A549 (cell line): Measurements from ENCODE around the gene JPH2.
A peak's percentile ranks its signal among the peaks of the same experiment; 100 is the strongest.

Experiments used
- CHD4 ChIP-seq: fragments of 200-600 bp; sonication (generic); IDR thresholded peaks from 2 replicates; pipeline ENCODE4 v1.6.1; 2016; ENCODE audit warnings: antibody characterized with exemption, mild to moderate bottlenecking, borderline replicate concordance
- EP300 ChIP-seq, 2 experiments: fragments of >200 bp; sonication (Bioruptor Twin); formaldehyde crosslinking; IDR thresholded peaks; 2 replicates in 1 of 2; 3 replicates in 1 of 2; pipeline ENCODE4 v1.6.1; 2016 to 2017
- GATA3 ChIP-seq: IDR thresholded peaks from 2 replicates; pipeline ENCODE4 v1.6.1; 2012; ENCODE audit warnings: borderline replicate concordance
- JUNB ChIP-seq: fragments of >200 bp; sonication (Bioruptor Twin); formaldehyde crosslinking; IDR thresholded peaks from 2 replicates; pipeline ENCODE4 v1.6.1; 2016
- MAZ ChIP-seq: fragments of 150-350 bp; IDR thresholded peaks from 2 replicates; pipeline ENCODE4 v1.6.1; 2014; ENCODE audit warnings: antibody characterized with exemption, low read depth, low read length, borderline replicate concordance
- POLR2A ChIP-seq: IDR thresholded peaks from 2 replicates; pipeline ENCODE4 v1.6.1; 2012; ENCODE audit warnings: mild to moderate bottlenecking, low read length
- SREBF2 ChIP-seq: fragments of 450-650 bp; IDR thresholded peaks from 2 replicates; pipeline ENCODE4 v1.6.1; 2014; ENCODE audit warnings: mild to moderate bottlenecking, moderate library complexity
- TF ChIP-seq, protein P1 (sequence below): IDR thresholded peaks from 2 replicates; pipeline ENCODE4 v1.6.1; 2012
- TF ChIP-seq, protein P2 (sequence below): fragments of >200 bp; sonication (Bioruptor Twin); formaldehyde crosslinking; IDR thresholded peaks from 3 replicates; pipeline ENCODE4 v1.5.1; 2016
- TF ChIP-seq, protein P3 (sequence below): fragments of 450-650 bp; IDR thresholded peaks from 2 replicates; pipeline ENCODE4 v1.6.1; 2014; ENCODE audit warnings: antibody characterized with exemption
- TF ChIP-seq, protein P4 (sequence below): IDR thresholded peaks from 2 replicates; pipeline ENCODE4 v1.6.1; 2012

DNA sequence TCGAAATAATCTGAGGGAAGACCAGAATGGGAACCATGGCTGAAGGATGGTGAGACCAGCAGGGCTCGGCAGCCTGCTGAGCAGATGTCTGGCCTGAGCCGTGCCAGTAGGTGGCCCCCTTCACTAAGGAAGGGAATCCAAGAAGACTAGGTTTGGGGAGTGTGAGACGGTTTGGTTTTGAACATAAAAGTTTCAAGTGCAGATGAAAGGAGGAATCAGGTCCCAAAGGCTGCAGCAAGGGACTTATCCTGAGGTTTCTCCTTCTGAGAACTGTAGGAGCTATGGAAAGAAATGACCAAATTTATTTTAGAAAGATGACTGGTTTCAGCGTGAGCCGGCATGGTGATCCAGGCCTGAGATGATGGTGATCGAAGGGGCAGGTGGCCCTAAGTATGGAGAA, 28.1 kb upstream of the JPH2 start:
- TF ChIP-seq SREBF2 (no peak), EP300 (IDR thresholded peaks at IDR 0.05) (no peak), CHD4 (no peak), JUNB (no peak), GATA3 (no peak), POLR2A (no peak), MAZ (no peak)
- TF ChIP-seq, protein P1, sequence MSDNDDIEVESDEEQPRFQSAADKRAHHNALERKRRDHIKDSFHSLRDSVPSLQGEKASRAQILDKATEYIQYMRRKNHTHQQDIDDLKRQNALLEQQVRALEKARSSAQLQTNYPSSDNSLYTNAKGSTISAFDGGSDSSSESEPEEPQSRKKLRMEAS: no peak
- TF ChIP-seq, protein P2, sequence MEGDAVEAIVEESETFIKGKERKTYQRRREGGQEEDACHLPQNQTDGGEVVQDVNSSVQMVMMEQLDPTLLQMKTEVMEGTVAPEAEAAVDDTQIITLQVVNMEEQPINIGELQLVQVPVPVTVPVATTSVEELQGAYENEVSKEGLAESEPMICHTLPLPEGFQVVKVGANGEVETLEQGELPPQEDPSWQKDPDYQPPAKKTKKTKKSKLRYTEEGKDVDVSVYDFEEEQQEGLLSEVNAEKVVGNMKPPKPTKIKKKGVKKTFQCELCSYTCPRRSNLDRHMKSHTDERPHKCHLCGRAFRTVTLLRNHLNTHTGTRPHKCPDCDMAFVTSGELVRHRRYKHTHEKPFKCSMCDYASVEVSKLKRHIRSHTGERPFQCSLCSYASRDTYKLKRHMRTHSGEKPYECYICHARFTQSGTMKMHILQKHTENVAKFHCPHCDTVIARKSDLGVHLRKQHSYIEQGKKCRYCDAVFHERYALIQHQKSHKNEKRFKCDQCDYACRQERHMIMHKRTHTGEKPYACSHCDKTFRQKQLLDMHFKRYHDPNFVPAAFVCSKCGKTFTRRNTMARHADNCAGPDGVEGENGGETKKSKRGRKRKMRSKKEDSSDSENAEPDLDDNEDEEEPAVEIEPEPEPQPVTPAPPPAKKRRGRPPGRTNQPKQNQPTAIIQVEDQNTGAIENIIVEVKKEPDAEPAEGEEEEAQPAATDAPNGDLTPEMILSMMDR: peak; percentile 92
- TF ChIP-seq, protein P3, sequence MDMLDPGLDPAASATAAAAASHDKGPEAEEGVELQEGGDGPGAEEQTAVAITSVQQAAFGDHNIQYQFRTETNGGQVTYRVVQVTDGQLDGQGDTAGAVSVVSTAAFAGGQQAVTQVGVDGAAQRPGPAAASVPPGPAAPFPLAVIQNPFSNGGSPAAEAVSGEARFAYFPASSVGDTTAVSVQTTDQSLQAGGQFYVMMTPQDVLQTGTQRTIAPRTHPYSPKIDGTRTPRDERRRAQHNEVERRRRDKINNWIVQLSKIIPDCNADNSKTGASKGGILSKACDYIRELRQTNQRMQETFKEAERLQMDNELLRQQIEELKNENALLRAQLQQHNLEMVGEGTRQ: no peak
- TF ChIP-seq, protein P4, sequence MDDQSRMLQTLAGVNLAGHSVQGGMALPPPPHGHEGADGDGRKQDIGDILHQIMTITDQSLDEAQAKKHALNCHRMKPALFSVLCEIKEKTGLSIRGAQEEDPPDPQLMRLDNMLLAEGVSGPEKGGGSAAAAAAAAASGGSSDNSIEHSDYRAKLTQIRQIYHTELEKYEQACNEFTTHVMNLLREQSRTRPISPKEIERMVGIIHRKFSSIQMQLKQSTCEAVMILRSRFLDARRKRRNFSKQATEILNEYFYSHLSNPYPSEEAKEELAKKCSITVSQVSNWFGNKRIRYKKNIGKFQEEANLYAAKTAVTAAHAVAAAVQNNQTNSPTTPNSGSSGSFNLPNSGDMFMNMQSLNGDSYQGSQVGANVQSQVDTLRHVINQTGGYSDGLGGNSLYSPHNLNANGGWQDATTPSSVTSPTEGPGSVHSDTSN: no peak
